NCI-H1048 (cell line): ENCODE results near the gene PTDSS2.
"Not testable (repeated sequence)": the region's sequence is repeated elsewhere in the genome, so short reads cannot be mapped to it uniquely, and the experiment has no call there.

Experiments used
- DNase-seq: peaks from one replicate; lab custom pipeline; 2025; lab: John Stamatoyannopoulos, UW

PTDSS2 gene

DNA sequence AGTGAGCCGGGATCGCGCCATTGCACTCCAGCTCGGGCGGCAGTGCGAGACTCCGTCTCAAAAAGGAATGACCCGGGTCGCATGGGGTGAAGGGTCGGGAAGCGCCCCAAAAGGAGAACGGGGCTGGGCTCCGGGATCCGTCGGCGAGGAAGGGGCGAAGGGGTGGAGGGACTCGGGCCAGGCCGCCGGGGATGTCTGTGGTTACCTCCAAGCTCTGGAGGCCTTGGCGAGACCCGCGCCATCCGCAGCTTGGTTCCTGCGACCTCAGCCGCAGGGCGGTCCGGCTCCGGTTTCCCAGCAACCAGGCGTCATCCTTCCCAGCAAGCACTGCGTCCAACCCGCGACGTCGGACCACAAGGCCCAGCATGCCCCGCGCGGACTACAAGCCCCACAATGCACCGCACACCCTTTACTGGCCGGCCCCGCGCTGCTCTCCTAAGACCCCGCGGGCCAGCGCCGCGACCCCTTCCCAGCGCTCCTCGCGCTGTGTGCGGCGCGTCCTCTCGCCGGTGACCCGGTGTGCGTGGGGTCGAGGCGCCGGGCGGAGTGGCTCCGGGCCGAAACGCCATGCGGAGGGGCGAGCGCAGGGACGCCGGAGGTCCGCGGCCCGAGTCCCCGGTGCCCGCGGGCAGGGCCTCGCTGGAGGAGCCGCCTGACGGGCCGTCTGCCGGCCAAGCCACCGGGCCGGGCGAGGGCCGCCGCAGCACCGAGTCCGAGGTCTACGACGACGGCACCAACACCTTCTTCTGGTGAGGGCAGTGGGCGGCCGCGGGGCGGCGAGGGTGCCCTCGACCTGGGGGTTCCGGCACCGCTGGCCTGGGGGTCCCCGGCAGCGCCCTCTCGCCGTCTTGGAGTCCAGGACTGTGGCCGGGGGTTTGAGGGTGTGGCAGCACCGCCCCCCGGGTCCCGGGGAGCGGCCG, at the start of gene PTDSS2:
TSS of gene PTDSS2 (plus strand) at position 391 of the 920 bp plus-strand sequence. CDS start at position 568, 177 bp downstream.
- DNase-seq, result peak; percentile 82

DNA sequence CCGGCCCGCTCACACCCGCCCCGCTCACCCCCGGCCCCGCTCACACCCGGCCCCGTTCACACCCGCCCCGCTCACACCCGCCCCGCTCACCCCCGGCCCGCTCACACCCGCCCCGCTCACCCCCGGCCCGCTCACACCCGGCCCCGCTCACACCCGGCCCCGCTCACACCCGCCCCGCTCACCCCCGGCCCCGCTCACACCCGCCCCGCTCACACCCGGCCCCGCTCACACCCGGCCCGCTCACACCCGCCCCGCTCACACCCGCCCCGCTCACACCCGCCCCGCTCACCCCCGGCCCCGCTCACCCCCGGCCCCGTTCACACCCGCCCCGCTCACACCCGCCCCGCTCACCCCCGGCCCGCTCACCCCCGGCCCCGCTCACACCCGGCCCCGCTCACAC, 48.9 kb upstream of the PTDSS2 start:
- not testable (repeated sequence) for DNase-seq

DNA sequence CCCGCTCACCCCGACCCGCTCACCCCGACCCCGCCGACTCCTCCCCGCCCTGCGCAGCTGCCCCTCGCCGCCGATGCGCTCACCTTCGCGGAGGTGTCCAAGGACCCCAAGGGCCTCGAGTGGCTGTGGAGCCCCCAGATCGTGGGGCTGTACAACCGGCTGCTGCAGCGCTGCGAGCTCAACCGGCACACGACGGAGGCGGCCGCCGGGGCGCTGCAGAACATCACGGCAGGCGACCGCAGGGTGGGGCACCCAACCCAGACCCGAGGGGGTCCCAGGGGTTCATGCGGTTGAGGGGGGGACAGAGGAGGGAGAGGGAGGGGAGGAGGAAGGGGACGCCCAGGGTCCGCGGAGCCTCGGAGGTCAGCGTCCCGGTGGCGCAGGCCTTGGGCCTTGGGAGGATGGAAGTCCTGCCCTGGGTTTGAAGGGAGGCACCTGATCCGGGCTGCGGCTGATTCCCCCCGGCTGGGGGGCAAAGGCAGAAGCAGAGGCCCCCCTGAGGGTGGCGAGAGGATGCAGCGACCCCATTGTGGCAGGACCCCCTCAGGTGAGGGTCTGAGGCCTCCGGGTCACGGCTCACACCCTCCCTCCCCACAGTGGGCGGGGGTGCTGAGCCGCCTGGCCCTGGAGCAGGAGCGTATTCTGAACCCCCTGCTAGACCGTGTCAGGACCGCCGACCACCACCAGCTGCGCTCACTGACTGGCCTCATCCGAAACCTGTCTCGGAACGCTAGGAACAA, 46.9 kb upstream of the PTDSS2 start:
- DNase-seq, result no peak

DNA sequence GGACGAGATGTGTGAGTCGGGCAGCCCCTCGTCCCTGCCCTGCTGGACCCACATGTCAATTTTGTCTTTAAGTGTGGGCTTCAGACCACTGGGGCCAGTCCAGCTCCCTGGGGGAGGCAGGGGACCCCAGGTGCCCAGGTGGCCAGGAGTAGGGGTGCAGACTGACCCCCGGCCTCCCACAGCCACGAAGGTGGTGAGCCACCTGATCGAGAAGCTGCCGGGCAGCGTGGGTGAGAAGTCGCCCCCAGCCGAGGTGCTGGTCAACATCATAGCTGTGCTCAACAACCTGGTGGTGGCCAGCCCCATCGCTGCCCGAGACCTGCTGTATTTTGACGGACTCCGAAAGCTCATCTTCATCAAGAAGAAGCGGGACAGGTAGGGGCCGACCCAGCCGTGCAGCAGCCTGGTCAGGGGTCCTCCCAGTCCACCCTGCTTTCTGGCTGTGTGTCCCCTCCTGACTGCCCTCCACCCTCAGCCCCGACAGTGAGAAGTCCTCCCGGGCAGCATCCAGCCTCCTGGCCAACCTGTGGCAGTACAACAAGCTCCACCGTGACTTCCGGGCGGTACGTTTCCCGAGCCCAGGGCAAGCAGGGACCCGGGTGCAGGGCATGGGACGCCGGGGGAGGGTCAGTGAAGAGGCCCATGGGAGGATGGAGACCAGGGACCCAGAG, 46.2 kb upstream of the PTDSS2 start:
- DNase-seq, result no peak

DNA sequence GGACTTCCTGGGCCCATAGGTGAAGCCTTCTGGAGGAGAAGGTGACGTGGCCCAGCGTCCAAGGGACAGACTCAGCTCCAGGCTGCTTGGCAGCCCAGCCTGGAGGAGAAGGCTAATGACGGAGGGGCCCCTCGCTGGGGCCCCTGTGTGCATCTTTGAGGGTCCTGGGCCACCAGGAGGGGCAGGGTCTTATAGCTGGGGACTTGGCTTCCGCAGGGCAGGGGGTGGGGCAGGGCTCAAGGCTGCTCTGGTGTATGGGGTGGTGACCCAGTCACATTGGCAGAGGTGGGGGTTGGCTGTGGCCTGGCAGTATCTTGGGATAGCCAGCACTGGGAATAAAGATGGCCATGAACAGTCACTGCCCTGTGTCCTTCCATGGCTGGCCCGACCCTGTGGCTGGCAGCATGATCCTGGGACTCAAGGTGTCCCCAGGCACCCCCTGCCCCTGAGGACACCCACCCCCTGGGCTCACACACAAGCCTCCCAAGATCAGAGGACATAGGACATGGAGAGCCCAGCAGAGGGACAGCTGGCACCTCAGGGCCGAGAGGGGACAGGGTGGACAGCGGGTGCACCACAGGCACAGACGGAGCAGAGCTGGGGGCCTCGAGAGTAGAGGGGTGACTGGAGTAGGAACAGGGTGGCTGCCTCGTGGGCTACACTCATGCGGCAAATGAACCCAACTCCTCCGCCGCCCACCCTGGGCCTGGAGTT, 45.4 kb upstream of the PTDSS2 start:
- no peak for DNase-seq

DNA sequence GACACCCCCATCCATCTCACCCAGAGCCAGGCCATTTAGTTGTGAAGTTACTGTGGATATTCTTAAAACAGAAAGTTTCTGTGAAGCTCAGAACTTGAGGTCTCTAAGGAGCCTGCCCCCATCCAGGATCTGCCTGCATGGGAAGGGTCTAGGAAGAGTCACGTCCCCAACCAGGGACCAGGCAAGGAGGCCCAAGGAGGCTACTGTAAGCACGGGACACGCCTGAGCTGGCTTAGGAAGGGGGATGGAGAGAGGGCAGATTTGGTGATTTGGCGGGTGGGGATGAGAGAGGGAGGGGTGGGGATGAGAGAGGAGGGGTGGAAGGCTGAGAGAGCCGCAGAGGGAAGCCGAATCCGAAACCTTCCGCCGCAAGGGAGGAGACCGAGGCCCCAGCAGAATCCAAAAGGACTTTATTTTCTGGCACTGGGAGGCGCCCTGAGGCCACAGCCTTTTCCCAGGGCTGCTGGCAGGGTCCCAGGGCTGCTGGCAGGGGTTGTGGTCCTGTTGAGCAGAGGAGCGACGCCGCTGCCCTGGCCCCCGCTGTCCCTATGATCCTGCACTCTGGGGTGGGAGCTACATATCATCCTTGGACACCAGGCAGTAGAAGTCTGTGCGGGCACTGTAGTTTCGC, 44.6 kb upstream of the PTDSS2 start:
- no peak for DNase-seq

DNA sequence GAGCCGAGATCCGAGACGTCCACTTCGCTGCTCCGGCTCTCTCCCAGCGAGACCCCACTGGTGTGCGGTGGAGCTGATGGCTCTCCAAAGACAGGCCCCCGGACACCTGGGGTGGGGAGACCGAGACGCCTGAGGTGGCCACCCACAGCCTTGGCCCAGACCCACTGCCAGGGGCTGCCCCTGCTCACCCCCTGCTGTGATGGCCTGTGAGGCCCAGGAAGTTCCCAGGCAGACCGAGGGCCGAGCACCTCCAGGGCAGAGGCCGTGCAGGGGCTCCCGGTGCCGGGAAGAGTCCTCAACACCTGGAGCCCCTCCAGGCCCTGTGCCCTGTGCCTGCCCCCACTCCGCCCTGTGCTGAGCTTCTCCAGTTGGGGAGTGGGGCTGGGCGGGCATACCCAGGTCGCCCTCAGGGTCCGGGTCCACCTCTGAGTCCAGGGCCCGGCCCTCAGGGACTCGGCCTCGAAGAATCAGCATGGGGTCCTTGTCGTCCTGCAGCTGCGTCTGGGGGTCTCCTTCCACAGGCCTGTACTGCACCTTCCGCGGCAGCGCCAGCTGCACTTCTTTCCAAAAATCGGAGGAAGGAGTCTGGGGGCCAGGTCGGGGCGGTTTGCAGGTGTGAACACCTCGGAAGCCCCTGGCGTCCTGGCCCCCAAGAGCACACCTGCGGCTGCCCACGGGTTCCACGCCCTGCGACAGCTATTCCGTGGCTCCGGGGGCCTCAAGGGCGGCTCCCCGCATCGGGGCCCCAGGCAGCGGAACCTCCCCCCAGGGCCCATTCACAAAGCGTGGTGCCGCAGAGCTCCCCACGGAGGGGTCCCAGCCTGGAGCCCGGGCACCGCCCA, 43.9 kb upstream of the PTDSS2 start:
- DNase-seq, result no peak

DNA sequence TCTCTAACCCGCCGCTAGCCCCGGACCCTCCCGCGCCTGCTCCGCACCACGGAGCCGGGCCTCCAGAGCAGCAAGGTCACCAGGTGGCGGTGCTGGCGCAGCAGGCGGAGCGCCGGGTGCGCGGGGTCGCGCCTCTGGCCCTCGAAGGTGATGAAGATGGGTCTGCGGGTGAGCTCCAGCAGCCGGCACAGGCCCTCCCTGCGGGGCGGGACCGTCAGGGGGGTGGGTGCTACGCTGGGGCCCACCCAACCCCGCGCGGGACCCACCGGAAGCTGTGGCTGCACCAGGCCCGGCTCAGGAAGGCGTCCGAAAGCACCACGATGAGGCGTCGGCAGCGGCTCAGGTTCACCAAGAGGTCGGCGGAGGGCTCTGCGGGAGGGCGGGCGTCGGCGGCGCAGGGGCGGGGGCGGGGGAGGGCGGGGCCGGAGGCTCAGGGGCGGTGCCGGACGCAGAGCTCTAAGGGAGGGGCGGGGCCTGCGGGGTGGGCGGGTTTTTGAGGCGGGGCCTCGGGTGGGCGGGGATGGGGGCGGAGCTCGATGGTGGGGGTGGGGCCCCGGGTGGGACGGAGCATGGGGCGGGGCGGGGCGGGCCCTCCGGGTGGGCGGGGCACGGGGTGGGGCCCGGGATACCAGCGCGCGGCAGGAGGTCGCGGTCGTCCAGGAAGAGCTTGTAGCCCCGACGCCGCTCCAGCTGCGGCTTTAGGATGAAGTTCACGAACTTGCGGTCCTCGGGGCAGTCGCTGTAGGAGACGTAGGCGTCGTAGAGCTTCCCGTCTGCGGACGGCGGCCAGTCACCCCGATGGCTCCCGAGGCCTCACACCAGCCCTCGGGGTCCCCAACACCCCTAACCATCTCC, 43.1 kb upstream of the PTDSS2 start:
- peak; percentile 59 for DNase-seq

DNA sequence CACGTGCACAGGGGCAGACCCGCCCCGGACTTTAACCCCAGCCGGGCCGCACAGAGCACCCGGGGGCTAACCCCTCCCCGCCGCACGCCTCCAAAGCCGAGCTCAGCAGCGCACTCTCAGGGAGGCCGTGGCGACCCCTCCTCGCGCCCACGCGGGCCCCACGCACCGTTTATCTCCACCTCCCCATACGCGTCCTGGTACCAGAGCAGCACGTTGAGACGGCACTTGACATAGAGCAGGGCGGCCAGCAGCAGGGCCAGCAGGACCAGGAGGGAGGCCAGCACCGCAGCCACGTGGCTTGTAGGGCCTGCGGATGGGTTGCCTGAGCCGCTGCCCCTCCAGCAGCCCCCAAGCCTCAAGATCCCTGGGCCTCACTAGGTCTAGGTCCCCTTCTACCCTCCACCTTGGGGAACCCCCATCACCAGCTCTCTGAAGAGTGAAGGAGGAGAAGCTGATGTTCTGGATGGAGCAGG, 42.4 kb upstream of the PTDSS2 start:
- DNase-seq, result no peak

DNA sequence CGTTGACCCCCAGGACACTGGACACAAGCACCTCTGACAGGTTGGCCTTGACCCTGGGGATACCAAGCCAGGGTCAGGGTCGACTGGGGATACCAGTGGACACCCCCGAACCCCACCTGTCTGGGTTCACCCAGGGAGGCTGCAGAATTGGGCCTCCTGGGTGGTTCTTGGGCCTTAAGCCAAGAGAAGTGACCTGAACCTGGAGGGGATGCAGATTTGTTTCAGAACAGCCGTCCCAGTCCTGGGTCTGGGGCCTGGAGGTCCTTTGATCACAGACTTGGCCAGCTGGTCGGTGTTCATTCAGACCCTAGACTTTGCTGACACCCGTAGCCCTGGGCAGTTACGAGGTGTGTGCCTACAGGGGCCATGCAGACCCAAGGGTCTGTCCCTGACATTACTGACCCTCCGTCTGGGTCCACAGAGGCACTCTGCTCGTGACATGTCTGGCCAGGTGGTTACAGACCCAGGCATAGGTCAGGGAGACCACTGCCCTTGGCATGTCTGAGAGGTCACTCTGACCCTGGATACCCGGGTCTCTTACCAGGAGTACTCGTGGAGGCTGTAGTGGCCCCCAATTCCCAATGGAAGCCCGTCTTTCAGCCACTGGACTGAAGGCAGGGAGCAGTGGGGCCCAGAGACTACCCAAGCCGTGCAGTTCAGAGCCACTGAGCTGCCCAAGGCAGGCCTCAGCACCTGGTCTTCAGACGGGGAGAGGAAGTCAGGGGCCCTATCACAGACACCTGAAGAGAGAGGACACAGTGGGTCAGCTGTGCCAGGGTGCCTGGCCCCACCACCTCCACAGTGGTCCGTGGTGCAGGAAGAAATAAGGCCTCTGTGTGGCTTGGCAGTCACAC, 41.7 kb upstream of the PTDSS2 start:
- no peak for DNase-seq

DNA sequence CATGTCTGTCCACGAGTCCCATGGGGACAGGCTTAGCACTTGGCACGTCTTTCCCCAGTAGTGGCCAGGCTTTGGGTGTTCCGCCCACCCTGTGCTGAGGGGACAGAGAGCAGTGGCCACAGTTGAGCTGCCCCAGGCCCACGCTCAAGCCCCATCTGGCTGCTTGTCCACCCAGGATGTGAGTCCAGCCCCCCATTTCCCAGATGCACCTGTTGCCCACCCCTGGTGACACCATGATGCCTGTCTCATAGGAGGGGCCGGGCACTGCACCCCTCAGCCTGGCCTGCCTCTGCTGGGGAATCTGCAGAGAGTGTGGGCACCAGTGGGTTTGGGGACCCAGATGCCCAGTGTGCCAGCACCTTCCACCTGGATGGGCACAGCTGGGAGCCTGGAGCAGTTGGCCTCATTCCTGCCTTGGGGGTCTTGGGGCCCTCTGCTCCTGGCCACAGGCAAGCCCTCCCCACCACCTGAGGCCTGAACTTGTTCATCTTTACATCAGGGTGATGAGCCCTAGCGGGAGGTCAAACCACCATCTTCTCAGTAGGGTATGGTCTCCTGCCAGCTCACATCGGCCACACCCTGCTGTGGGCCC, 41.0 kb upstream of the PTDSS2 start:
- no peak for DNase-seq

DNA sequence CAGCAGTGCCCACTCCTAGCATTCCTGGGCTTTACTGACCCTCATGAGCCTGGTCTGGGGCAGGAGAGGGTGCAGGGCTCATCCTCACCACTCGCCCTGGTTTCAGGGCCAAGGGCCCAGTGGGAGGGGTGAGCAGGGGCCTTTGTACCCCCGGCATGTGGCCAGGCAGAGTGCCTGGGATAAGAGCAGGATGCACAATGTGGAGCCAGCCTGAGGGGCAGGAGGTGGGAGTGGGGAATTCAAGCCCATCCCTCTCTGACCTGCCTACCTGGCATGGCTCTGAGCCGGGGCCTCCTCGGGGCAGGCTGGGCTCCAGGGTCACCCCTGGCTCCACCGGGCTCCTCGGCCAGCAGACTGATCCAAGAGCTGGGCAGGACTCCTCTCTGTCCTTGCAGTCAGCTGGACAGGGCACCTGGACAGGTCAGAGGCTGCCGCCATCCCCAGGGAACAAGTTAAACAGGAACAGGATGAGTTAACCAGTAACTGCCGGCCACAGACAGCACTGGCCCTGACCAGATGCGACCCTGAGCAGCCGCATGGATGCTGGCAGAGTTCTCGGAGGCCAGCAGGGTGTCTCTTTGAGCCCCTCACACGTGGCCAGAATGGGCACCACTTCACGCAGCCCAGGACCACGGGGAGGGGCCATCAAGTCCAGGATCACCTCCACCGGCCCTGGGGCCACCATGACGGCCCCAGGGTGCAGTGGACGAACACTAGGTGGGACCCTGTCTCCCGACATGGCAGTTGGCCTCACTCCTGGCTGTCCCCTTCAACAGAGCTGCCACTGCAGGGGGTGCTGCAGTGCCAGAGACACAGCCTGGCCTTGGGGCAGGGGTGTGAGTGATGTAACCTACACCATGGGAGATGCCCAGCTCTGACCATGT, 40.2 kb upstream of the PTDSS2 start:
- no peak for DNase-seq

DNA sequence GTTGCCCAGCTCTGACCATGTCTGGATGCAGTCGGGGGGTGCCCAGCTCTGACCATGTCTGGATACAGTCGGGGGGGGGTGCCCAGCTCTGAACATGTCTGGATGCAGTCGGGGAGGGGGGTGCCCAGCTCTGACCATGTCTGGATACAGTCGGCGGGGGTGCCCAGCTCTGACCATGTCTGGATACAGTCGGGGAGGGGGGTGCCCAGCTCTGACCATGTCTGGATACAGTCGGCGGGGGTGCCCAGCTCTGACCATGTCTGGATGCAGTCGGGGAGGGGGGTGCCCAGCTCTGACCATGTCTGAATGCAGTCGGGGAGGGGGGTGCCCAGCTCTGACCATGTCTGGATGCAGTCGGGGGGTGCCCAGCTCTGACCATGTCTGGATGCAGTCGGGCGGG, 39.4 kb upstream of the PTDSS2 start:
- DNase-seq, result not testable (repeated sequence)

DNA sequence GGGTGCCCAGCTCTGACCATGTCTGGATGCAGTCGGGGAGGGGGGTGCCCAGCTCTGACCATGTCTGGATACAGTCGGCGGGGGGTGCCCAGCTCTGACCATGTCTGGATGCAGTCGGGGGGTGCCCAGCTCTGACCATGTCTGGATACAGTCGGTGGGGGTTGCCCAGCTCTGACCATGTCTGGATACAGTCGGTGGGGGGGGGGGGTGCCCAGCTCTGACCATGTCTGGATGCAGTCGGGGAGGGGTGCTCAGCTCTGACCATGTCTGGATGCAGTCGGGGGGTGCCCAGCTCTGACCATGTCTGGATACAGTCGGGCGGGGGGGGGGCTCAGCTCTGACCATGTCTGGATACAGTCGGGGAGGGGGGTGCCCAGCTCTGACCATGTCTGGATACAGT, 38.6 kb upstream of the PTDSS2 start:
- DNase-seq, result not testable (repeated sequence)

DNA sequence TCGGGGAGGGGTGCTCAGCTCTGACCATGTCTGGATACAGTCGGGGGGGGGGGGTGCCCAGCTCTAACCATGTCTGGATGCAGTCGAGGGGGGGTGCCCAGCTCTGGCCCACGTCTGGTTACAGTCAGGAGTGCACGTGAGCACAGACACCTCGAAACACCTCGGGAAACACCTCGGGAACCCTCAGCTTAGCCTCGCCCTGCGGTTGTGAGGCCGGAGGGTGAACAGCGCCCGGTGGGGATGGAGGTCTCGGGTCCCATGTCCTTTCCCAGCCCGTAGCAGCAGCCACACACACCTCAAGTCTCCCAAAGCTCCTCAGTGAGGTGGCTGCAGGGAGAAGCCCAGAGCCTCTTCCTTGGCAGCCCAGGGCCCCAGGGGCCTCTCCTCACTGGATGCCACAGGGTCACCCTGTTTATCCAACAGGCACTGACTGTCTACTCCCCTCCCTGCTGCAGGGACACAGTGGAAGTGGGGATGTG, 37.4 kb upstream of the PTDSS2 start:
- no peak for DNase-seq

DNA sequence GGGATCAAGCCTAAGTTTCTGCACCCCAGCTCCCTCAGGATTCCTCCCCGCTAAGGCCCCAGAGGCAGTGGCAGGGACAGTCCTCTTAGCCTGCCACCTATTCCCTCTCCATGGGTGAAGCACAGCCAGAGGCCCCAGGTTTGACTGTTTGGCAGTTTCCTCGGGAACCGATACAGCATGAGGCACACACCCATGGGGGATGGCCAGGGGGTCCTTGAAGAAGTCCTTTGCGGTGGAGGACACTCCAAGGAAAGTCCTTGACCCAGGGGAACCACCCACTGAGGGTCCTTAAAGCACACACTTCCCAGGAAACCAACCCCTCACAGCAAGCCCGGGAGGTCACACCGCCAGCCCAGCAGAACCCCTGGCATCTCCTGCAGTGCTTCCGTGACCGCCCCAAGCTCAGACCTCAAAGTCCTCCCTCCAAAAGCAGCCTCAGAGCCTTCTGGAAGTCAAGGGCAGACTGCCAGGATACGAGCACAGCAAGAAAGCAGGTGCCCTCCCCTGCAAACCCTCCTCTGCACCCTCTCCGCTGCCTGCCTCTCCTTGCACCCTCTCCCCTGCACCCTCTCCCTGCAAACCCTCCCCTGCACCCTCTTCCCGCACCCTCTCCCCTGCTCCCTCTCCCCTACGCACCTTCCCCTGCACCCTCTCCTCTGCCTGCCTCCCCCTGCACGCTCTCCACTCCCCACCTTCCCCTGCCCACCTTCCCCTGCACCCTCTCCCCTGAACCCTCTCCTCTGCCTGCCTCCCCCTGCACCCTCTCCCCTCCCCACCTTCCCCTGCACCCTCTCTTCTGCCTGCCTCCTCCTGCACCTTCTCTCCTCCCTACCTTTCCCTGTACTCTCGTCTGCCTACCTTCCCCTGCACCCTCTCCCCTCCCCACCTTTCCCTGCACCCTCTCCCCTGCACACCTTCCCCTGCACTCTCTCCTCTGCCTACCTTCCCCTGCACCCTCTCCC, 36.7 kb upstream of the PTDSS2 start:
- no peak for DNase-seq
